Neural progenitor cell (in vitro differentiated cells): ENCODE measurements around the gene CLEC4G.

Source experiments
- EZH2 ChIP-seq: fragments of 200-600 bp; sonication (generic); IDR thresholded peaks from 2 replicates; pipeline ENCODE4 v1.6.1; 2017; ENCODE audit warnings: antibody characterized with exemption, mild to moderate bottlenecking, moderate library complexity
- TF ChIP-seq, protein P1 (sequence below): fragments of 200-600 bp; sonication (generic); IDR thresholded peaks from 2 replicates; pipeline ENCODE4 v1.5.1; 2017; ENCODE audit warnings: antibody characterized with exemption, mild to moderate bottlenecking

DNA sequence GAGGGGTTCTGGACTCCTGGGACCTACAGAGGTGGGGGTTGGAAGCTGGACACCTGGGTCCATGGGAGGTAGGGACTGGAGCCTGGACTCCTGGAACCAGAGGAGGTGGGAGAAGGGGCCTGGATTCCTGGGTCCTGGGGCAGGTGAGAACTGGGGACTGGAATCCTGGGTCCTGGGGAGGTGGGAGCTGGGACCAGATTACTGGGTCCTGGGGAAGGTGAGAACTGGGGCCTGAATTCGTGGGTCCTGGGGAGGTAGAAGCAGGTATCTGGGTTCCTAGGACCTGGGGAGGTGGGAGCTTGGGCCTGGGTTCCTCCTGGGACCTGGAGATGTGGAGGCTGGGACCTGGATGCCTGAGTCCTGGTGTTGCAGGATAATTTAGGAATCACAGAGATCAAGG, 31.8 kb upstream of the CLEC4G start:
- TF ChIP-seq, protein P1, sequence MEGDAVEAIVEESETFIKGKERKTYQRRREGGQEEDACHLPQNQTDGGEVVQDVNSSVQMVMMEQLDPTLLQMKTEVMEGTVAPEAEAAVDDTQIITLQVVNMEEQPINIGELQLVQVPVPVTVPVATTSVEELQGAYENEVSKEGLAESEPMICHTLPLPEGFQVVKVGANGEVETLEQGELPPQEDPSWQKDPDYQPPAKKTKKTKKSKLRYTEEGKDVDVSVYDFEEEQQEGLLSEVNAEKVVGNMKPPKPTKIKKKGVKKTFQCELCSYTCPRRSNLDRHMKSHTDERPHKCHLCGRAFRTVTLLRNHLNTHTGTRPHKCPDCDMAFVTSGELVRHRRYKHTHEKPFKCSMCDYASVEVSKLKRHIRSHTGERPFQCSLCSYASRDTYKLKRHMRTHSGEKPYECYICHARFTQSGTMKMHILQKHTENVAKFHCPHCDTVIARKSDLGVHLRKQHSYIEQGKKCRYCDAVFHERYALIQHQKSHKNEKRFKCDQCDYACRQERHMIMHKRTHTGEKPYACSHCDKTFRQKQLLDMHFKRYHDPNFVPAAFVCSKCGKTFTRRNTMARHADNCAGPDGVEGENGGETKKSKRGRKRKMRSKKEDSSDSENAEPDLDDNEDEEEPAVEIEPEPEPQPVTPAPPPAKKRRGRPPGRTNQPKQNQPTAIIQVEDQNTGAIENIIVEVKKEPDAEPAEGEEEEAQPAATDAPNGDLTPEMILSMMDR, result no peak
- TF ChIP-seq EZH2, result no peak
